ENCODE measurements around the gene PRR7. TPM values are rescaled to one million over a fixed set of nuclear protein-coding genes. Genes with fewer than 3 reads are reported as not detected.
A peak's percentile ranks its signal among the peaks of the same experiment; 100 is the strongest.
"Not testable (repeated sequence)": the region's sequence is repeated elsewhere in the genome, so short reads cannot be mapped to it uniquely, and the experiment has no call there.

Gene PRR7
- total RNA-seq, 1 donor: 8.8 TPM

DNA sequence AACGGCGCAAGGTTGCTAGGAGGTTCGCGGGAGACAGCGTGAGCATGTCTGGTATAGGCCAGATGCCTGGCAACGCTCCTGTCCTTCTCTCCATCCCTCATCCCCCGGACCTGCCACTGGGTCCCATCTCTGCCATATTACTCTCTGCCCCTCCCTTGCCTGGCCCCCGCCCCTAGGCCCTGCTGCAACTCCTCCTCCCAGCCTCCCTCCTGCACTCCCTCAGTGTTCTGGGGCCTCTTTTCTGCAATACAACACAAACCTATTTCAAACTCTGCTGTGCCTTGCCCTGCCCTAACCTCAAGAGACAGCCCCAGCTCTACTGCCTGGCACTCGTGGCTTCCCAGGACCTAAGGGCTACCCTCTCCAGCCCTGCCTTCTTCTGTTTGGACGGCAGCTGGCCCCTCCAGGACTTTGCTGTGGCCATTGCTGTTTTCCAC lies 35.8 kb downstream of the PRR7 start:
- TF ChIP-seq CTCF (IDR thresholded peaks at IDR 0.05; ENCODE audit: insufficient read depth, low read length): no peak
- H3K4me3 ChIP-seq (ENCODE audit: low read depth, low read length): no peak overlapping the region
- DNase-seq (ENCODE audit: low read depth): peak; percentile 20

GRCh38 chr5:177483042-177483441 lies 36.4 kb downstream of the PRR7 start:
- no peak overlapping the region for H3K4me3 ChIP-seq (ENCODE audit: low read depth, low read length)
- DNase-seq (ENCODE audit: low read depth): no peak
- TF ChIP-seq CTCF (IDR thresholded peaks at IDR 0.05; ENCODE audit: insufficient read depth, low read length): no peak

- TF ChIP-seq CTCF (IDR thresholded peaks at IDR 0.05; ENCODE audit: insufficient read depth, low read length): no peak
- no peak overlapping the region for H3K4me3 ChIP-seq (ENCODE audit: low read depth, low read length)
- DNase-seq (ENCODE audit: low read depth): no peak
Measured at GRCh38 chr5:177483994-177484901, 37.6 kb downstream of the PRR7 start.

- no peak for TF ChIP-seq CTCF (IDR thresholded peaks at IDR 0.05; ENCODE audit: insufficient read depth, low read length)
- DNase-seq (ENCODE audit: low read depth): no peak
- H3K4me3 ChIP-seq (ENCODE audit: low read depth, low read length): no peak overlapping the region
Measured at GRCh38 chr5:177484902-177485549, 38.4 kb downstream of the PRR7 start.

DNA sequence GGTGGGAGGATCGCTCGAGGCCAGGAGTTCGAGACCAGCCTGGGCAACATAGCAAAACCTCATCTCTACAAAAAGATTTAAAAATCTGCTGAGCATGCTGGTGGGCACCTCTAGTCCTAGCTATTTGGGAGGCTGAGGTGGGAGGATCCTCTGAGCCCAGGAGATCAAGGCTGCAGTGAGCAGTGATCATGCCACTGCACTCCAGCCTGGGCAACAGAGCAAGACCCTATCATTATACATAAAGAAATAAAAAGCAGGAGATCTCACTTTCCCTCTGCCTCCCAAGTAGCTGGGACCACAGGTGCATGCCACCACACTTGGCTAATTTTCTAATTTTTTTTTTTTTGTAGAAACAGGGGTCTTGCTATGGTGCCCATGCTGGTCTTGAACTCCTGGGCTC lies 39.1 kb downstream of the PRR7 start:
- H3K4me3 ChIP-seq (ENCODE audit: low read depth, low read length); DNase-seq (ENCODE audit: low read depth): not testable (repeated sequence)

DNA sequence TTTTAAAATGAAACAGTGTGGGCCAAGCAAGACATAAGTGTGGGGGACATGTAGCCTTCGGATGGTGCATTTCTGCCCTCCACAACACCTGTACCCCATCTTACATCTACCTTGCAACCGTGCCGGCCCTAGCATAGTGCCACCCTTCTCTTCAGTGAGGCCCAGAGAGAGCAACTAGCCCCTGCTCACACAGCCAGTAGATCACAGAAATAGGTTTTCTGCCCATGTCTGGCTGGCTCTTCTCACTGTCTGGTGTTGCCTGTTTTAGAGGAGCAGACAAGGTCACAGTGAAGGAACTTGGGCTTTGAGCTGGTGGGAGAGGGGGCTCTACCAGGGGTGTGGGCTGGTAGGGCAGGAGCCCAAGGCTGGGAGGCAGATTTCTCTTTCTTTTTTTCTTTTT lies 39.6 kb downstream of the PRR7 start:
- TF ChIP-seq CTCF (IDR thresholded peaks at IDR 0.05; ENCODE audit: insufficient read depth, low read length): no peak
- no peak for DNase-seq (ENCODE audit: low read depth)
- no peak overlapping the region for H3K4me3 ChIP-seq (ENCODE audit: low read depth, low read length)

DNA sequence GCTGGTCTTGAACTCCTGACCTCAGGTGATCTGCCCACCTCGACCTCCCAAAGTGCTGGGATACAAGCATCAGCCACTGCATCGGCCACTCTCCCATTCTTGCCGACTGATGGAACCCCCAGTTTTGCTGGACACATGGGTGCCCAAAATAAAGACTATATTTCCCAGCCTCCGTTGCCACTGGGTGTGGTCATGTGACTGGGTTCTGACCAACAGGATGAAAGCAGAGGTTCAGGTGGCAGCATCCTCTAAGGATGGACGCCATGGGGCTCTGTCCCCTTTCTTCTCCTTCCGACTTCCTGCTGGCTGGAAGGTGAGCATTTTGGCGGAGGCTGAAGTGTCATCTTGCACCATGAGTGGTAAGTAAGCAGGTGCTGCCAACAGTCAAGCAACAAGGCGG lies 40.5 kb downstream of the PRR7 start:
- DNase-seq (ENCODE audit: low read depth): no peak
- no peak overlapping the region for H3K4me3 ChIP-seq (ENCODE audit: low read depth, low read length)
- no peak for TF ChIP-seq CTCF (IDR thresholded peaks at IDR 0.05; ENCODE audit: insufficient read depth, low read length)
